ENCODE data around the gene EFCAB6.

EFCAB6 gene

DNA sequence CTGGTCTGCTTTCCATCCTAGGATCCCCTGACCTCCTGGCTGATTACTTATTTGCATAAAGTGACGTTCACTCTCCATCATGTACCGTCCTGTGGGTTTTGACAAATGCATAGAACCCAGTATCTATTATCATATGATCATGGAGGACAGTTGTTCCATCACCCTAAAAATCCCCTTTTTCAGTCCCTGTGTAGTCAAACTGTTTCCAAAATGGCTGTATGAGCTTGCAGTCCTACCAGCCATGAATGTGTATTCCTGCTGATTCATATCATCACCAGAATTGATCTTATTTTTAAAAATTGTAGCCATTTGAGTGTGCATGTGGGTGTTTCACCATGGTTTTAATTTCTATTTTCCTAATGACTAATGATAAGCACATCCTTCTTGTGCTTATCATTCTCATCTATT, 291.5 kb downstream of the EFCAB6 start:
- DNase-seq (ENCODE audit: insufficient read length, low spot score) (no peak), FAIRE-seq (no peak)
- no peak for TF ChIP-seq POLR2A (IDR thresholded peaks at IDR 0.05; ENCODE audit: low read depth, low read length)

DNA sequence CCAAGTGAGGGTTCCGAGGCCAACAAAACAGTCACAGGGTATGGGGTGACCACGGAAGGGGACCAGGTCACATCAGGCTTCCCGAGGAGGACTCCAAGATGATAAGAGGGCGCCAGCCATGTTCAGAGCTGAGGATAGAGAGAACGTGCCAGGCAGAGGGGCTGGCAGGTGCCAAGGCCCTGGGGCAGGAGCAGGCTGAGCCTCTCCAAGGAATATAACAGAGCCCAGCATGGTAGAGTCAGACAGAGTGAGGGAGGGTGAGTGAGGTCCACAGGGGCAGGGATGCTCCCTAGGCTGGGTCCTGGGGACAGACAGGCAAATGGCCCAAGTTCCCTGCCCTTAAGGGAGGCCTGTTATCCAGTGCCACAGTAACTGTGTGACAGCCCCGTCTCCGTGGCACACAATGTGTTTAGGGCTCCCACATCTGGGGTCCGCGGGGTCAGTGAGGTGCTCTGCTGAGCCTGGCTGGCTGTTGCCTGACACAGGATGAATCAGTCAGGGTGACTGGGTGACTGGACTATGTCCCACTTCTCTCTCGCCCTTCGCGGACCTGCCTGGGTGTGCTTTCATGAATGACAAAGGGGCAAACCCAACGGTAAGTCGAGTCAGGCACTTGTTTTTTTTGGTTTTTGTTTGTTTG, 295.0 kb downstream of the EFCAB6 start:
- DNase-seq (ENCODE audit: insufficient read length, low spot score) = no peak
- FAIRE-seq = no peak
- no peak for TF ChIP-seq POLR2A (IDR thresholded peaks at IDR 0.05; ENCODE audit: low read depth, low read length)

DNA sequence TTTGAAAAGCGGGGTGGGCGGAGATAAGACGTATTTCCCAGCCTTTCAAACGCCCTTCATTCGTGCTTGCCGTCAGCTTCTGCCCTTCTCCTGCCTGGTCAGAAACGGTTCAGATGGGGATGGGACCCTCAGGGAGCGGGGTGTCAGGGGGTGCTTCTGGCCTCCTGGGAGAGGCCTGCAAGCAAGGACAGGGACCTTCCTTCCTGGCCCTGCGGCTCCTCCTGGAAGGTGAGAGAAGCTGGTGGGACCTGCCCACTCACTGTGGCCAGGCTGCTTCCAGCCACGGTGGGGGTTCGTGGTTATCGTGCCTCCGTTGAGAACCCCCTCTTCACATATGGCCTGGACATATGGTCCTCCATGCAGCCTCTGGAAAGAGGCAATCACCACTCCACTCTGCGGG, 295.7 kb downstream of the EFCAB6 start:
- DNase-seq (ENCODE audit: insufficient read length, low spot score) = no peak
- FAIRE-seq = no peak
- TF ChIP-seq POLR2A (IDR thresholded peaks at IDR 0.05; ENCODE audit: low read depth, low read length) = no peak

DNA sequence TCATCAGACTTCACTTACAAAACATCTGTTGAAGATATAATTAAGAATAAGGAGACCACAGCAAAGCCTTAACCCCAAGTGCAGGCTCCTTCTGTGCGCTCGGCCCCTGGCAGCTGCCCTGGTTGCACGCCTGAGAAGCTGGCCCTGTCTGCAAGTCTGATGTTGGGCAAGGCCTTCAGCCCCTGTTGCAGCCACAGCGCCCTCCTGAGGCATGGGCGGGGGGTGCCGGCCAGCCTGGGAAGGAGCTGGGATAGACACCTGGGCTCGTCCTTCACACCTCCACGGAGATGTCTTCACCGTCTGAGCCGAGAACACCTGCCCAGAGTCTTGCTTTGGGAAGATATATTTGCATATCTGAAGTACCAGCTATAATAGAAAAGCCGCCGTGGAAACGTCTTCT, 296.2 kb downstream of the EFCAB6 start:
- no peak for DNase-seq (ENCODE audit: insufficient read length, low spot score)
- no peak for TF ChIP-seq POLR2A (IDR thresholded peaks at IDR 0.05; ENCODE audit: low read depth, low read length)
- no peak for FAIRE-seq

DNA sequence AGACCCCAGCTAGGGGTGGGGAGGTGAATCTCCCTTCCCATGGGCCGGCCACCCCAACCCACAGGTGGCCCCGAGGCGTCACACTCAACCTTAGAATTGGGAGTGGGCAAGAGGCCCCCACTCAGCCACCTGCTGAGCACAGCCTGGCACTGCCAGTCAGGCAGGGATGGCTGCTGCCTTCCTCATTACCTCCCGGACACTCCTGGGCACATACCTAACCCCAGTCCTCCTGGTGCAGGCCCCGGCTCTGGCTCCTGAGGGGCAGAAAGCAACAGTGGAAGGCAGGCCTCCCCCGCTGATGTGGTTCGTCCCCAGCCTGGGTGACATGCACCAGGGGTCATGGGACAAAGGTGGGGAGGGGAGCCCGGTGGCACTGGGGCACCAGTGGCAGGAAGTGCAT, 296.7 kb downstream of the EFCAB6 start:
- FAIRE-seq (no peak), DNase-seq (ENCODE audit: insufficient read length, low spot score) (no peak)
- TF ChIP-seq POLR2A (IDR thresholded peaks at IDR 0.05; ENCODE audit: low read depth, low read length) = no peak

DNA sequence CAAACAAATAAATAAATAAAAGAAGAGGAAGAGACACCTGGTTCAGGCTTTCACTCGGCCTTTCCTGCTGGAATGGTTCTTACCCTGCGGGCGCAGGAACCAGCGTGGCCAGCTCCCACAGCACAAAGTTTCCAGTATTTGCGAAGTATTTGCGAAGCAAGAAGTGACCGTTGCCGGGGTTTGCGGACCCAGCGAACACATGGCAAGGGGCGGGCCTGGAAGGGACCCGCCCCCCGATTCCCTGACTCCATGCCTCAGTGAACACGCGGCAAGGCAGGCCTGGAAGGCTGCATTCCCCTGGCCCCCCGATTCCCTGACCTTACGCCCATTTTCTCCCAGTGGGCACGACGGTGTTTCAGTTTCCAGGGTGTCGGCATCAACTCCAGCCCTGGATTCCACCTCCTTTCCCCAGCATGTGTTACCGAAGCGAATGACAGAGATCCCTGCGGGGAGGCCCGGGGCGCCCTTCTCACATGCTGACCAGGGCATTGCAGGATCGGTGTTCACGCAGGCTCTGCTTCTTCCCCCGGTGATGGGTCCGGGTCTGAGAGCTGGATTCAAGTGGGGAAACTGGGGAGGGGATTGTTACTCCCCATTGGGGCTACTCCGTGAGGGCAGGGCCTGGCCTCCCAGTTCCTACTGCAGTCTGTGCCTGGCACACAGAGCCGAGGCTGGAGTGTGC, 297.5 kb downstream of the EFCAB6 start:
- FAIRE-seq (no peak), DNase-seq (ENCODE audit: insufficient read length, low spot score) (no peak)
- no peak for TF ChIP-seq POLR2A (IDR thresholded peaks at IDR 0.05; ENCODE audit: low read depth, low read length)

DNA sequence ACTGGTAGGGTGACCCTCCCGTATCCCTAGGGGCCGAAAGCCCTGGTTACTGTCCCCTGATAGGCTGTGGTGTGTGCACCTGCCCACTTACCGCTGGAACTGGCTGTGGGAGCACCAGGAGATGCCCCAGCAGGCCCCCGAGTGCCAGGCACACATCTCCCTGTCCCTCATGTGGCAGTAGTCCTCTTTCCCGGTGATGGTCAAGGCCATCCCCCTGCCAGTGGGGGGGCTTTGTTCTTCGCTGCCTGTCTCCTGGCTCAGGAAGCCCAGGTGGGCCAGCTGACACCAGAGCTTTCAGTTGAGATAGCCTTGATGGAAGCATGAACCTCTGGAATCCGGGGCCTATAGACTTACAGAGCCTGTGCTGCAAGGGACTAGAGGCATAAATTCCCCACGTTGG, 299.8 kb downstream of the EFCAB6 start:
- no peak for TF ChIP-seq POLR2A (IDR thresholded peaks at IDR 0.05; ENCODE audit: low read depth, low read length)
- DNase-seq (ENCODE audit: insufficient read length, low spot score) (no peak), FAIRE-seq (no peak)

DNA sequence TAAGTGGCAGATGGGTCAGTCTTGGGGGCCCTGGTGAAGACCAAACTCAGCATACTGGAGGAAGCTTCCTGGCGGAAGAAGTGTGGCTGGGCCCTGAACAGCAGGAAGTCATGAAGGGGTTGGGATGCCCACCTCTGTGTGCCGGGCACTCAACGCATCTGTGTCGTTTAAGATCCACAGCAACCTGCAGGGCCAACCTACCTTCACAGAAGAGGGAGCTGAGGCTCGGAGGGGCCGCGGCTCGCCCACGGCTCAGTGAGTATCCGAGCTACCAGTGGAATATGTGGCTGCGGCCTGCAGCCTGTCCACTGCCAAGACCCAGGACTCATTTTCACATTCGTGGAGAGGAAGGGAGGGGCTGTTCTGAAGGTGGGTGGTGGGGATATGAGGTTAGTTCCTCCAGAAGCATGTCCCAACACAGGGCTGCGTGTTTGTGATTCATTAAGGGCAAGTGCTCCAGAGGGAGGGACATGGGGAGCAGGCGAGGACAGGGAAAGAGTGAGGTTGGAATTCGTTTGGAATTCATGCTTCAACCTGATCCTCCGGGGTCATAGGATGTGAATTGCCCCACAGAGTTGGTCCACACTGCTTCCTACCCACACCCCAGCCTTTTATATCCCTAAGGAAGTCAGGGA, 300.7 kb downstream of the EFCAB6 start:
- DNase-seq (ENCODE audit: insufficient read length, low spot score) = no peak
- TF ChIP-seq POLR2A (IDR thresholded peaks at IDR 0.05; ENCODE audit: low read depth, low read length) = no peak
- FAIRE-seq = no peak

DNA sequence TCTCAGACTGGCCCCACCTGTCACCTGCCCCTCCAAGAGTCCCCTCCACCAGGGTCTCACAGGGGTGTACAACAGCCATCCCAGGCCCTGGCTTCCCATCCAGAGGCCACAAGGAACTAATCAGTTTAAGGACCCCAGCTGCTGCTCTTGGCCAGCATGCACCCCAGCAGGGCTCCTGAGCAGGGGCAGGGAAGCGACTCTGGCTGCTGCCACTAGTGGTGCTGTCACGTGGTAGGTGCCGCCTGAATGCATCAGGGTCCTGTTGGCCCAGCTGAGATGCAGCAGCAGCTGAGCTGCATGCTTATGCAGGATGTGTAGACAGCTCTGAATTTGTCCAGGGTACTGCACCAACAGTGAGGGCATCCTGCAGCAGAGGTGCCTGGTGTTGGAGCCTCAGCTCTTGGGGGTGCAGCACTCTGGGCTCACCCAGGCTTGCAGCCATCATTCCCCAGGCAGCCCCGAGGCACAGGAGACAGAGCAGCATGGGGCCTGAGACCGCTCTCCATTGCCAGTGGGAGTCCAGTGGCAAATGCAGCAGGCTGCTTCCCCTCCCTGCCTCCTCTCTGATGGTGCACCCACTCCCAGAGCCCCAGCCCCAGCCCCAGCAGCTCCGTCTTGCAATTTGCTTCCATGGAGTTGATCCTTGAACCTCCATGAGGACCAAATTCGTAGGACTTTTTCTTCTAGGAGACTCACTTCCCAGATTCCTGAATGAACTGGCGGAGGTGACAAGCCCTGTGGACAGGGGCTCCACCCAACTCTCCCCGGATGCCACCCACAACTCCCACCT, 301.6 kb downstream of the EFCAB6 start:
- TF ChIP-seq POLR2A (IDR thresholded peaks at IDR 0.05; ENCODE audit: low read depth, low read length) = no peak
- DNase-seq (ENCODE audit: insufficient read length, low spot score) (no peak), FAIRE-seq (no peak)

DNA sequence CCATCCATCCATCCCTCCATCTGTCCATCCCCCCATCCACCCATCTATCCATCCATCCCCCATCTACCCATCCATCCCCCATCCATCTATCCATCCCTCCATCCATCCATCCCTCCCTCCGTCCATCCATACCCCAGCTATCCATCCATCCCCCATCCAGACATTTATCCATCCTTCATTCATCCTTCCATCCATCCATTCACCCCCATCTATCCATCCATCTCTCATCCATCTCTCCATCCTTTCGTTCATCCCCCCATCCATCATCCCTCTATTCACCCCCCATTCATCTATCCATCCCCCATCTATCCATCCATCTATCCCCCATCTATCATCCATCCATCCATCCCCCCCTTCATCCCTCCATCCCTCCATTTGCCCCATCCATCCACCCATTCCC, 302.8 kb downstream of the EFCAB6 start:
- no peak for FAIRE-seq

DNA sequence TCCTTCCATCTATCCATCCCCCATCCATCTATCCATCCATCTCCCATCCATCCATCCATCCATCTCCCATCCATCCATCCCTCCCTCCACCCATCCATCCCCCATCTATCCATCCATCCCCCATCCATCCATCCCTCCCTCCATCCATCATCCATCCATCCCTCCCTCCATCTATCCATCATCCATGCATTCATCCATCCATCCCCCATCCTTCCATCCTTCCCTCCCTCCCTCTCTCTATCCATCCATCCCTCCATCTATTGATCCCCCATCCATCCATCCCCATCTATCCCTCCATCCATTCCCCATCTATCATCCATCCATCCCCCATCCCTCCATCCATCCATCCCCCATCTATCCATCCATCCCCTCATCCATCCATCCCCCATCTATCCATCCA, 303.6 kb downstream of the EFCAB6 start:
- TF ChIP-seq POLR2A (IDR thresholded peaks at IDR 0.05; ENCODE audit: low read depth, low read length) = no peak
- DNase-seq (ENCODE audit: insufficient read length, low spot score) = no peak
- no peak for FAIRE-seq

More for the DNA sequence above, 302.8 kb downstream of the EFCAB6 start:
- no peak for TF ChIP-seq POLR2A (IDR thresholded peaks at IDR 0.05; ENCODE audit: low read depth, low read length)
- no peak for DNase-seq (ENCODE audit: insufficient read length, low spot score)

DNA sequence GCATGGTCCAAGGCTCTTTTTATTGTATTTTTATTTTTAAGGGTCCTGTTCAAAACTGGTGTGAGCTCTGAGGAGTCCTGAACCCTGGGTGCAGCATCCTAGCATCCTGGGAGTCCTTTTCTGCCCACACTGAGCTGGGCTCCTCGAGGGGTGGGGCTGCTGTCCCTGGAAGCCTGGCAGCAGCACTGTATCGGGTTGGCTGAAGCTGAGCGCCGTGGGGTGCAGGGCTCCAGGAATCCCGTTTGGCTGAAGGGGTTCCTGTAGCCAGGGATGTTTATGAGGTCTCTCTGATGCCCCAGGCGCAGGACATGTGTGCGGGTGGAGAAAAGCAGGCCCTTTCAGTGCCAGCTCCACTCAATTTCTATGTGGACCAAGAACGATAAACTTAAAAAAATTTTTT, 304.9 kb downstream of the EFCAB6 start:
- FAIRE-seq = no peak
- no peak for TF ChIP-seq POLR2A (IDR thresholded peaks at IDR 0.05; ENCODE audit: low read depth, low read length)
- no peak for DNase-seq (ENCODE audit: insufficient read length, low spot score)

DNA sequence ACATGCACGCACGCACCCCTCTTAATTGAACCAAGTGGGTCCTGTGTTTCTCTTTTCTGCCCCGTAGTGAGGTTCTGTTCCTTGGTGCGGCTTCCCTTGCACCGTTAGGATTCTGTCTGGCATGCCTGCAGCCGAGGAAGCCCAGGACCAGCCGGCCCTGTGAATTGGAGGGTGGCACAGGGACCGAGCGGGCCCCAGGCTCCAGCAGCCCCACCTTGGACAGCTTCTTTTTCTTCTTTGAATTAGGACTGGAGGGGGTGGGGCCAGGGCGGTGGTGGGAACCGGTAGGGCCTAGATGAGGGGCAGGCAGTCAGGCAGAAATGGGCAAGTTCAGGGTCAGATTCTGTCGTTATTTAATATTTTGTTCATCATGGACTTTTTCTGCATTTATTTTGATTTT, 305.6 kb downstream of the EFCAB6 start:
- FAIRE-seq = no peak
- no peak for DNase-seq (ENCODE audit: insufficient read length, low spot score)
- TF ChIP-seq POLR2A (IDR thresholded peaks at IDR 0.05; ENCODE audit: low read depth, low read length) = no peak

DNA sequence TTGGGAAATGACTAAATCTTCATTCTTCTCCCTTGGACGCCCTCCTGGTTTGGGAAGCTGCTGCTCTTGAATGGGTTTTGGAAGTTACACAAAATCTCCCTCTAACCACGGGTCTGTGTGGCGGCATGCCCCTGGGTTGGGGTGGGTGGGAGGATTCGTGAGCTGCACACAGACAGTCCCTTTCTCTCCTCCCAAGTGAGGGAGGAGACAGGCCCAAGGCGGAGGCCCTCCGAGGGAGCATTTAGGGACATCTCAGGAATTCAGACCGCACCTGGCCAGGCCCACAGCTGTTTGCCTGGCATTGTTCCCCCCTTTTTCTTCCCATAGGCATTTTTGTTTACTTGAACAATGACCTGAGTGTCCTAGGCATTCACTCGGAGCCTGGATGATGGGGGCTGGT, 306.2 kb downstream of the EFCAB6 start:
- no peak for FAIRE-seq
- no peak for TF ChIP-seq POLR2A (IDR thresholded peaks at IDR 0.05; ENCODE audit: low read depth, low read length)

More for the DNA sequence above, 306.2 kb downstream of the EFCAB6 start:
- DNase-seq (ENCODE audit: insufficient read length, low spot score) = no peak
